ENCODE data around the gene KNSTRN.

- TF ChIP-seq CTCF (IDR thresholded peaks at IDR 0.05; ENCODE audit: low read length): no peak
- TF ChIP-seq EZH2phosphoT487 (IDR thresholded peaks at IDR 0.05; ENCODE audit: low read length): no peak
- TF ChIP-seq EZH2 (optimal IDR thresholded peaks at IDR 0.05; ENCODE audit: low read depth, low read length): no peak
Measured at GRCh38 chr15:40340740-40341400, 41.7 kb upstream of the KNSTRN start, which contains the start of gene CCDC9B.

Data from MM.1S (cell line).